ENCODE results near the gene FNIP2. TPM values are rescaled to one million over a fixed set of nuclear protein-coding genes. Genes with fewer than 3 reads are reported as not detected.

The FNIP2 gene
- total RNA-seq, 2 donors from 2014 or later = 8.6 to 11.5 TPM

DNA sequence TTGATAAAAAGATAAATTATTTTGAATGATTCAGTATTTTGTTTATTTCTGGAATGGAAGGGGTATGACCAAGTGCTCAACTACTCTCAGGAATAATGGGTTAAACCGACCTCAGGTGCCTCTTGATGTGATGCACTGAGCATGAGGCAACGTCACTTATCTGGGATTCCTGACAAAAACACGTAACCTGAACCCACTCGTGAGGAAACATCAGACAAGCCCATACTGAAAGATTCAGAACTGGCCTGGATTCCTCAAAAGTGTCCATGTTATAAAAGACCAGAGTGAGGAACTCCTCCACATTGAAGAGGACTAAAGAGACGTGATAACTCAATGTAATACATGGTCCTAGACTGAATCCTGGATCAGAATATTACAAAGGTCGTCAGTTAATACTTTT is 144.0 kb downstream of the FNIP2 start:
- H3K27ac ChIP-seq (ENCODE audit: low read depth, low read length) = no peak overlapping the region
- no peak overlapping the region for H3K27ac Mint-ChIP-seq
- WGBS, 2 experiments (ENCODE audit: insufficient coverage in 1 of 2, insufficient read length in 1 of 2) = 61 to 65% methylated on average over 6 of the region's 6 CpGs

DNA sequence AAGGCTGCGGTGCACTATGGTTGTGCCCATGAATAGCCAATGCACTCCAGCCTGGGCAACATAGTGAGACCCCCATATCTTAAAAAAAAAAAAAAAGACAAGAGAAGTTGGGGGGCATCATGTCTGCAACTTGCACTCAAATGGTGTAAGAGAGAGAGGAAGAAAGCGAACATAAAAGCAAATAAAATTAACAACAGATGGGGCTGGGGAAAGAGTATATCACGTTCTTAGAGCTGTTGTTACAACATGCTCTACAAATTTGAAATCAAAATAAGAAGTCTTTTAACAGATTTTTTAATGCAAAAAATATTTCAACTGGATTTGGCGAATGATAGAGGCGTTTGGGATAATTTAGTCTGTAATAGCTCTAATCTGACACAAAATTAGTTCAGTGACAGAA is 144.9 kb downstream of the FNIP2 start:
- Mint-ChIP-seq H3K27me3 (ENCODE audit: insufficient read depth) (no peaks in the 10 kb centered on the region), H3K4me1 (peaks cover 4% of the 10 kb centered on the region), H3K4me3 (no peak overlapping the region), H3K27ac (no peak overlapping the region), H3K9me3 (peaks cover 2% of the 10 kb centered on the region), H3K36me3 (ENCODE audit: low read depth) (no peaks in the 10 kb centered on the region)
- Histone ChIP-seq H3K9me3 (ENCODE audit: control insufficient read depth, low read length) (no peaks in the 10 kb centered on the region), H3K36me3 (ENCODE audit: control insufficient read depth, insufficient read depth, low read length) (no peaks in the 10 kb centered on the region), H3K4me1 (ENCODE audit: control insufficient read depth, insufficient read depth, low read length) (no peaks in the 10 kb centered on the region), H3K27me3 (ENCODE audit: control insufficient read depth, insufficient read depth, low read length, poor library complexity, severe bottlenecking) (no peaks in the 10 kb centered on the region), H3K4me3 (ENCODE audit: low read length) (no peak overlapping the region), H3K9ac (ENCODE audit: extremely low read depth, low read length, poor library complexity, severe bottlenecking) (no peak overlapping the region), H3K27ac (ENCODE audit: low read depth, low read length) (peak overlapping the region; percentile 4)
- TF ChIP-seq, protein P1, sequence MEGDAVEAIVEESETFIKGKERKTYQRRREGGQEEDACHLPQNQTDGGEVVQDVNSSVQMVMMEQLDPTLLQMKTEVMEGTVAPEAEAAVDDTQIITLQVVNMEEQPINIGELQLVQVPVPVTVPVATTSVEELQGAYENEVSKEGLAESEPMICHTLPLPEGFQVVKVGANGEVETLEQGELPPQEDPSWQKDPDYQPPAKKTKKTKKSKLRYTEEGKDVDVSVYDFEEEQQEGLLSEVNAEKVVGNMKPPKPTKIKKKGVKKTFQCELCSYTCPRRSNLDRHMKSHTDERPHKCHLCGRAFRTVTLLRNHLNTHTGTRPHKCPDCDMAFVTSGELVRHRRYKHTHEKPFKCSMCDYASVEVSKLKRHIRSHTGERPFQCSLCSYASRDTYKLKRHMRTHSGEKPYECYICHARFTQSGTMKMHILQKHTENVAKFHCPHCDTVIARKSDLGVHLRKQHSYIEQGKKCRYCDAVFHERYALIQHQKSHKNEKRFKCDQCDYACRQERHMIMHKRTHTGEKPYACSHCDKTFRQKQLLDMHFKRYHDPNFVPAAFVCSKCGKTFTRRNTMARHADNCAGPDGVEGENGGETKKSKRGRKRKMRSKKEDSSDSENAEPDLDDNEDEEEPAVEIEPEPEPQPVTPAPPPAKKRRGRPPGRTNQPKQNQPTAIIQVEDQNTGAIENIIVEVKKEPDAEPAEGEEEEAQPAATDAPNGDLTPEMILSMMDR (conservative IDR thresholded peaks at IDR 0.05) = no peak
- DNase-seq = no peak
- 88 to 100% methylated on average over 2 to 4 of the region's 5 CpGs for WGBS, 2 experiments (ENCODE audit: insufficient coverage in 1 of 2, insufficient read length in 1 of 2)

More for the DNA sequence above, 144.0 kb downstream of the FNIP2 start:
- no peak overlapping the region for H3K9ac ChIP-seq (ENCODE audit: extremely low read depth, low read length, poor library complexity, severe bottlenecking)
- no peaks in the 10 kb centered on the region for H3K36me3 Mint-ChIP-seq (ENCODE audit: low read depth)
- no peak for DNase-seq
- H3K4me3 ChIP-seq (ENCODE audit: low read length) = no peak overlapping the region
- no peaks in the 10 kb centered on the region for H3K36me3 ChIP-seq (ENCODE audit: control insufficient read depth, insufficient read depth, low read length)
- no peaks in the 10 kb centered on the region for H3K27me3 ChIP-seq (ENCODE audit: control insufficient read depth, insufficient read depth, low read length, poor library complexity, severe bottlenecking)
- TF ChIP-seq, protein P1 (conservative IDR thresholded peaks at IDR 0.05) = no peak
- no peak overlapping the region for H3K4me3 Mint-ChIP-seq
- peaks cover 2% of the 10 kb centered on the region for H3K9me3 Mint-ChIP-seq
- no peaks in the 10 kb centered on the region for H3K9me3 ChIP-seq (ENCODE audit: control insufficient read depth, low read length)
- no peaks in the 10 kb centered on the region for H3K4me1 ChIP-seq (ENCODE audit: control insufficient read depth, insufficient read depth, low read length)
- H3K4me1 Mint-ChIP-seq = peaks cover 4% of the 10 kb centered on the region
- H3K27me3 Mint-ChIP-seq (ENCODE audit: insufficient read depth) = no peaks in the 10 kb centered on the region

DNA sequence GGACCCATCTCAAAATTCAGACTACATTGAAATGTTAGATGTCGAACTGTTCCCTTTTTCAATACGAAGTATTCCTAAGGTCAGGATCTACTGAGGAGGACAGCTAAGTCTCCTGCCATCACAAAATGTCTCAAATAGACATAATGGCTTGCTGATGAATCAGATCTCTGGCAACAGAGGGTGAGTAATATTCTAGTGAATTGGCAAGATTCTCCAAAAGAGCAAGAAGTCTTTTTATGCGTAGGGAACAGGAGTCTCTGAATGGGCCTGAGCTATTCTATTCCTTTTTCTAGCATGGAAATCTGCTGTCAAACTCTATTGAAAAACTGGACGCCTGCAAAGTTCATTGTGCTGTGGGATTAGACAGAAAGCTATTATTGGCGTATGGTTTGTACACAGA is 145.4 kb downstream of the FNIP2 start:
- no peaks in the 10 kb centered on the region for H3K27me3 ChIP-seq (ENCODE audit: control insufficient read depth, insufficient read depth, low read length, poor library complexity, severe bottlenecking)
- H3K9me3 Mint-ChIP-seq = peaks cover 5% of the 10 kb centered on the region
- H3K4me1 ChIP-seq (ENCODE audit: control insufficient read depth, insufficient read depth, low read length) = no peaks in the 10 kb centered on the region
- H3K27ac Mint-ChIP-seq = no peak overlapping the region
- no peak for DNase-seq
- WGBS, 2 experiments (ENCODE audit: insufficient coverage in 1 of 2, insufficient read length in 1 of 2) = 56 to 70% methylated on average over 4 to 5 of the region's 5 CpGs
- peak overlapping the region; percentile 4 for H3K27ac ChIP-seq (ENCODE audit: low read depth, low read length)
- TF ChIP-seq, protein P1 (conservative IDR thresholded peaks at IDR 0.05) = no peak
- H3K36me3 Mint-ChIP-seq (ENCODE audit: low read depth) = no peaks in the 10 kb centered on the region
- no peak overlapping the region for H3K4me3 ChIP-seq (ENCODE audit: low read length)
- H3K27me3 Mint-ChIP-seq (ENCODE audit: insufficient read depth) = no peaks in the 10 kb centered on the region
- H3K4me1 Mint-ChIP-seq = peaks cover 4% of the 10 kb centered on the region
- peaks cover under 1% of the 10 kb centered on the region for H3K9me3 ChIP-seq (ENCODE audit: control insufficient read depth, low read length)
- no peak overlapping the region for H3K4me3 Mint-ChIP-seq
- H3K9ac ChIP-seq (ENCODE audit: extremely low read depth, low read length, poor library complexity, severe bottlenecking) = no peak overlapping the region
- no peaks in the 10 kb centered on the region for H3K36me3 ChIP-seq (ENCODE audit: control insufficient read depth, insufficient read depth, low read length)

Data from endodermal cell (in vitro differentiated cells).